Adipose tissue (tissue), 3 donors: ENCODE data around the gene CAV2. TPM values are rescaled to one million over a fixed set of nuclear protein-coding genes. Genes with fewer than 3 reads are reported as not detected.
A peak's percentile ranks its signal among the peaks of the same experiment; 100 is the strongest.
"Not testable (repeated sequence)": the region's sequence is repeated elsewhere in the genome, so short reads cannot be mapped to it uniquely, and the experiment has no call there.

Experiments used
- H3K27ac ChIP-seq: one replicate; pipeline ENCODE4 v1.5.1; 2013; ENCODE audit warnings: low read depth, low read length
- WGBS, 3 donors: extraction: QIAGEN DNeasy Blood & Tissue Kit; methylation state at CpG; one replicate each; pipeline ENCODE4 v1.1.7; 2013; 5-methylcytosine and 5-hydroxymethylcytosine counted together
- polyA plus RNA-seq, 3 donors: library from polyadenylated mRNA; stranded (reverse); fragments of 200-250 nt; gene quantifications; one replicate each; pipeline ENCODE4 v1.2.3, GENCODE V29; 2013
- donor health status: healthy with polysubstance abuse.
- donor health status: Bipolar disorder and iron deficiency.
- donor health status: healthy.

The CAV2 gene, protein sequence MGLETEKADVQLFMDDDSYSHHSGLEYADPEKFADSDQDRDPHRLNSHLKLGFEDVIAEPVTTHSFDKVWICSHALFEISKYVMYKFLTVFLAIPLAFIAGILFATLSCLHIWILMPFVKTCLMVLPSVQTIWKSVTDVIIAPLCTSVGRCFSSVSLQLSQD
- polyA plus RNA-seq: 100 to 1,000 TPM in 1 of 3 donors, 10 to 100 TPM in 2; 27.2 to 205 (median 57.5) TPM

GRCh38 chr7:116499168-116500077 lies at the start of gene CAV2:
Gene CAV2, plus strand, starts transcription at chr7:116499738. Its CDS starts 44 bp downstream, at chr7:116499782.
- peak within 1 kb of the TSS; percentile 89 for H3K27ac ChIP-seq
- WGBS, 3 donors: 3 to 4% (median 4%) methylated on average over 55 to 85 of the region's 86 CpGs

GRCh38 chr7:116449950-116450349 lies 49.6 kb upstream of the CAV2 start:
- whole genome bisulfite sequencing, 3 donors: 52 to 88% (median 54%) methylated on average over 4 of the region's 4 CpGs
- no peak overlapping the region for H3K27ac ChIP-seq

DNA sequence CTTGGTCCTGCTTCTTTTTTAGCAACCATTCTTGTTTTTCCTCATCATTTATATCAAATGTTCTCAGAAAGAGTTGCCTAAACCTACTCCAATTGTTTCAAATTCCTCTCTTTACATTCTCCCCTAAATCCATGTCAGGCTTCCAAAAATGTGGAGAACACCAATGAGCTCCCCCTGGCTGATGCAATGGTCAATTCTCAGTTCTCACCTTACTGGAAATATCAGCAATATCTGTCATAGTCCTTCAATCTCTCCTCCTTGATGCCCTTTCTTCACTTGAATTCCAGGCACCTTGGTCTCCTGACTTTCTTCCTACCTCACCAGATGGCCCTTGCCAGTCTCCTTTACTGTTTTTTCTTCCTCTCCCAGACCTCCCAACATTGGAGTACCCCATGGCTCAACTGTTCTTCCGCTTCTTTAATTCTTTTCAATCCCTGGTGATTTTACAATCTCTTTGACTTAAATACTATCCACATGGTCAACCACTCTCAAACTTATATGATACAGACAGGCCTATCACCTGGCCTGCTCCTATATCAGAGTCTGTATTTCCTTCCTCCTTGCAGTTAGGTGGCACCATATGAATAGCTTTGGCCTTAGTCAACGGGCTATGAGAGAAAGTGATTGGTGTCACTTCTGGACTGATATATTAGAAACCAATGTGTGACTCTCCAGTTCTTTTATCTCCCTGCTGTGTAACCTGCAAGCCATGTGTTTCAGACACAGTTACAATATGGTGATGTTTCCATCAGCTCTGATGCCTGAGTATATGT lies 47.4 kb upstream of the CAV2 start:
- H3K27ac ChIP-seq: no peak overlapping the region
- 95 to 96% (median 96%) methylated on average over 2 of the region's 2 CpGs for WGBS, 3 donors

GRCh38 chr7:116454377-116454776 lies 45.2 kb upstream of the CAV2 start:
- H3K27ac ChIP-seq: no peak overlapping the region
- 97 to 100% (median 98%) methylated on average over 2 of the region's 2 CpGs for WGBS, 3 donors

DNA sequence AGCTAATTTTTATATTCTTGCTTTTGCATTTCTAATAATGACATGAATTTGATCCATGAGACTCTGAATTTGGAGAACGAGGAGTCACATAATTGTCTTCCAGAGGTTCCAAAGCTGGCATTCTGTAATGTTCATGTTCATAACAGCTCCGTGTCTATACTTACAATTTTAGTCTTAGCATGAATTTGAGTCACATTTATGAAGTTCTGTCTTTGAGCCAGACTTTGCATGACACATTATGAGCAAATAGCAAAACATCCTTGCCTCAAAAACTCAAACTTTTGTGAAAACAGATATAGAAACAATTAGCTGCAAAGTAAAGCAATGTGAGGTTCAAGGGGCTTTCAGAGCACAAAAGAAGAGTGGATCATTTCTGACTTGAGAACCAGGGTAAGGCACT lies 44.5 kb upstream of the CAV2 start:
- WGBS, 3 donors: 81 to 89% (median 82%) methylated on average over 2 of the region's 2 CpGs
- H3K27ac ChIP-seq: no peak overlapping the region

DNA sequence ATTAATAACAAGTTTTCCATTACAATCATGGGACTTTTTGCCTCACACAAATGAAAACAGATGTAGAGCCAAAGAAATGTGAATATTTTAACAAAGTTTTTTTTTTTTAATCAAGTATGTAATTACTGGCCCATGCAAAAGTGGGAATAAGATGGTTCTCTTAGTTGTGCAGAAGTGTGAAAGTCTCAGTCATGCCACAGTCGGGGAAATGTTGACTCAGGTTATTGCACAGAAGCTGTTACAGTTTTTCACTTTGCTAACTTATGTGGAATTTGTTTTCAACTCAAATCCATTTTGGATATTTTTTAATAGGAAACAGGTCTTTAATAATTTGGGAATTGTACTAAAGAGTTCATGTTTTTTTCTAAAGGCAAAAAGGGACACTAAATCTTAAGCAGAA lies 44.0 kb upstream of the CAV2 start:
- 86 to 93% (median 87%) methylated on average over 1 of the region's 1 CpG for WGBS, 3 donors
- no peak overlapping the region for H3K27ac ChIP-seq

DNA sequence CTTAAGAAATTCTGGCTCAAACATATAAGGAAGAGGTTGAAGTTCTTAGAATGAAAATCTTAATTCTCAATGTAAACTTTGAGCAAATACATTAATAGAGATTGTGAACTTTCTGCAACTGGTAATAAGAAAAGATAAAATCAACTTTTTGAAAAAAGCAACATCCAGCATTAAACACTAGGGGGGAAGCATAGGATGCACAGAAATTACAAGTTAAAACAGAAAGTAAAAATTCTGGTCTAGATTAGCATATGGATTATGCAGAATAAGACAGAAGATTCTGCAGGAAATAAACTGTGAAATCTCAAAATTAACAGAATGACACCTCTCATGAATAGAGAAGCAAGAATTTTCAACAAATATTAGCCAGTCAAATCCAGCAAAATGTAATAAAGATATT lies 38.0 kb upstream of the CAV2 start:
- no peak overlapping the region for H3K27ac ChIP-seq

DNA sequence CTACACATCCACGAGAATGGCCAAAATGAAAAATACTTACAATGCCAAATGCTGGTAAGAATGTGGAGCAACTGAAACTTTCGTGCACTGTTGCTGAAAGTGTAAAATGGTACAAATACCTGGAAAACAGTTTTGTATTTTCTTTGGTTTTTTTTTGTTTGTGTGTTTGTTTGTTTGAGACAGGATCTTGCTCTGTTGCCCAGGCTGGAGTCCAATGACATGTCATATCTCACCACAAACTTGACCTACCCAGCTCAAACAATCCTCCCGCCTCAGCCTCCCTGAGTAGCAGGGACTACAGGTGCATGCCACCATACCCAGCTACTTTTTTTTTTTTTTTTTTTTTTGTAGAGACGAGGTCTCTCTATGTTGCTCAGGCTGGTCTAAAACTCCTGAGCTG lies 35.6 kb upstream of the CAV2 start:
- no peak overlapping the region for H3K27ac ChIP-seq
- WGBS, 3 donors: 92 to 97% (median 96%) methylated on average over 4 of the region's 4 CpGs

GRCh38 chr7:116464375-116464774 lies 35.2 kb upstream of the CAV2 start:
- H3K27ac ChIP-seq: no peak overlapping the region
- 84 to 97% (median 91%) methylated on average over 4 of the region's 4 CpGs for WGBS, 3 donors

DNA sequence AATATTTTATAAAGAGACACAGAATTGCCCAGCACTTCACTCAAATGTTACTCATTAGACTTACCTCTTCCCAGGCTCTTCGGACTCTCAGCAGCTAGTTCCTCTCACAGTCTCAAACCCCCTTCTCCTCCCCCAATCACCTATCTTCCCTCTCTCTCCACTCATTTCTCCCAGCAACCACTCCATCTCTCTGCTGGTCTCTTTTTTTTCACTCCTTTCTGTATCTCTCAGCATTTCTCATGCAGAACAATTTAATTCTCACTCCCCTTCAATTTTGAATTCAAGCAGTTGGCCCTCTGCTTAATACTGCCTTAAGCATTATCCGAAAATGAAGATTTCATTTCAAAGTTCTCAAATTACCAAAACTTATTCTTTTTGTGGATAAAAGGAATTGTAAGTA lies 34.4 kb upstream of the CAV2 start:
- 92 to 96% (median 92%) methylated on average over 2 of the region's 2 CpGs for WGBS, 3 donors
- H3K27ac ChIP-seq: no peak overlapping the region

DNA sequence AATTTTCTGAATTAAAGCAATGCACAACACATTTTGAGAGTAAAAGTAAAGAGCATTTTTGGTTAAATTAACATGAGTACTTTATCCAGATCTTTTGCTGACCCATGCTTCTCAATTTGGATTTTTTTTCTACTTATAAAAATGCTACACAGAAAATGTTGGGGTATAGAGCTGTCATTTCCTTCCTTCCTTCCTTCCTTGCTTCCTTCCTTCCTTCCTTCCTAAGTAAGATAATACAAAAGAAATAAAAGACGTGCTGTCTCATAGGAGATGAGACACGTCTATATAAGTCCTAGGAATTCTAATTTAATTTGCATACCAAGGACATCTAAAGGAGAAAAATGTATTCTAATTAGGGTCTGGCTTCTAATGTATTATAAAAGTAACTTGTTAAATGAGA lies 31.0 kb upstream of the CAV2 start:
- 62 to 74% (median 66%) methylated on average over 2 of the region's 2 CpGs for WGBS, 3 donors
- no peak overlapping the region for H3K27ac ChIP-seq

- 94 to 100% (median 95%) methylated on average over 1 of the region's 1 CpG for WGBS, 3 donors
- no peak overlapping the region for H3K27ac ChIP-seq
Measured at GRCh38 chr7:116477625-116478024, 21.9 kb upstream of the CAV2 start.

DNA sequence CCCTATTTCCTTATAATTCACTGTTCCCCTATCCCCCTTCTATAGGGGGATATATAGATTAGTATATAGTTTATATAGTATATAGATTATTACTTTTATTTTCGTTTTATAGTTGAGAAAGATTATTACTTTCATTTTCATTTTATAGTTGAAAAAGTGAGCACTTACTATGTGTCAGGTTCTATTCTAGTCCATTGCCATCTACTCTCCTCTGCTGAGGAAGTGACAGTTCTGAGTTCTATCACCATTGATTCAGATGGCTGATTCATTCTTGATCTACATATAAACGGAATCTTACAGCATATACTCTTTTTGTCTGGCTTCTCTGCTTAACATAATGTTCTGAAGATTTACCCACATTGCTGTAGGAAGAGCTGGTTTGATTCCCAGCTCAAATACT lies 20.7 kb upstream of the CAV2 start:
- no peak overlapping the region for H3K27ac ChIP-seq

GRCh38 chr7:116483271-116483942 lies 16.1 kb upstream of the CAV2 start:
- H3K27ac ChIP-seq: no peak overlapping the region
- WGBS, 3 donors: 81 to 86% (median 85%) methylated on average over 2 of the region's 2 CpGs

More for the DNA sequence above, 20.7 kb upstream of the CAV2 start:
- WGBS, 3 donors: 74 to 81% (median 75%) methylated on average over 2 of the region's 2 CpGs

DNA sequence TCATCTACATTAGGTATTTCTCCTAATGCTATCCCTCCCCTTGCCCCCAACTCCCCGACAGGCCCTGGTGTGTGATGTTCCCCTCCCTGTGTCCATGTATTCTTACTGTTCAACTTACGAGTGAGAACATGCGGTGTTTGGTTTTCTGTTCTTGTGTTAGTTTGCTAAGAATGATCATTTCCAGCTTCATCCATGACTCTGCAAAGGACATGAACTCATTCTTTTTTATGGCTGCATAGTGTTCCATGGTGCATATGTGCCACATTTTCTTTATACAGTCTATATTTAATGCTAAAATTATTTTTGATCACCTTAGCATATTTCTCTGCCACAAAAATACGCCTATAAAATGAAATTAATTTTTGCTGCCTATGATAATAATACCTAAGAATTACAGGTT lies 15.1 kb upstream of the CAV2 start:
- WGBS, 3 donors: 94 to 96% (median 96%) methylated on average over 4 of the region's 4 CpGs
- not testable (repeated sequence) for H3K27ac ChIP-seq

- WGBS, 3 donors: 85 to 88% (median 88%) methylated on average over 5 of the region's 5 CpGs
Measured at GRCh38 chr7:116487907-116488521, 11.5 kb upstream of the CAV2 start.

GRCh38 chr7:116490351-116490750 lies 9.2 kb upstream of the CAV2 start:
- 76 to 80% (median 79%) methylated on average over 2 of the region's 2 CpGs for WGBS, 3 donors
- H3K27ac ChIP-seq: no peak overlapping the region

More at GRCh38 chr7:116487907-116488521, 11.5 kb upstream of the CAV2 start:
- no peak overlapping the region for H3K27ac ChIP-seq
